HG02852 (cell line): ENCODE data around the gene HNRNPA2B1.
"Not testable (repeated sequence)": the region's sequence is repeated elsewhere in the genome, so short reads cannot be mapped to it uniquely, and the experiment has no call there.

Source experiments
- ATAC-seq: cut with Tn5 transposase; IDR thresholded peaks from one replicate; pipeline ENCODE4 v1.9.1; 2021; ENCODE audit warnings: mild to moderate bottlenecking, moderate library complexity; ENCODE audit not compliant: unreplicated experiment

The HNRNPA2B1 gene

DNA sequence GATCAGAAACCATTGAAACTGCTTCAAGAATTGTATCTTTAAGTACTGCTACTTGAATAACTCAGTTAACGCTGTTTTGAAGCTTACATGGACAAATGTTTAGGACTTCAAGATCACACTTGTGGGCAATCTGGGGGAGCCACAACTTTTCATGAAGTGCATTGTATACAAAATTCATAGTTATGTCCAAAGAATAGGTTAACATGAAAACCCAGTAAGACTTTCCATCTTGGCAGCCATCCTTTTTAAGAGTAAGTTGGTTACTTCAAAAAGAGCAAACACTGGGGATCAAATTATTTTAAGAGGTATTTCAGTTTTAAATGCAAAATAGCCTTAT lies 14.7 kb downstream of the HNRNPA2B1 start:
- no peak for ATAC-seq

- ATAC-seq: no peak
These were observed 15.3 kb downstream of the HNRNPA2B1 start for GRCh38 chr7:26185131-26185843.

GRCh38 chr7:26184281-26185101 lies 16.1 kb downstream of the HNRNPA2B1 start:
- not testable (repeated sequence) for ATAC-seq

GRCh38 chr7:26183545-26184280 lies 16.8 kb downstream of the HNRNPA2B1 start:
- no peak for ATAC-seq

GRCh38 chr7:26182706-26183105 lies 17.8 kb downstream of the HNRNPA2B1 start:
- ATAC-seq: no peak

GRCh38 chr7:26182283-26182682 lies 18.3 kb downstream of the HNRNPA2B1 start:
- no peak for ATAC-seq

DNA sequence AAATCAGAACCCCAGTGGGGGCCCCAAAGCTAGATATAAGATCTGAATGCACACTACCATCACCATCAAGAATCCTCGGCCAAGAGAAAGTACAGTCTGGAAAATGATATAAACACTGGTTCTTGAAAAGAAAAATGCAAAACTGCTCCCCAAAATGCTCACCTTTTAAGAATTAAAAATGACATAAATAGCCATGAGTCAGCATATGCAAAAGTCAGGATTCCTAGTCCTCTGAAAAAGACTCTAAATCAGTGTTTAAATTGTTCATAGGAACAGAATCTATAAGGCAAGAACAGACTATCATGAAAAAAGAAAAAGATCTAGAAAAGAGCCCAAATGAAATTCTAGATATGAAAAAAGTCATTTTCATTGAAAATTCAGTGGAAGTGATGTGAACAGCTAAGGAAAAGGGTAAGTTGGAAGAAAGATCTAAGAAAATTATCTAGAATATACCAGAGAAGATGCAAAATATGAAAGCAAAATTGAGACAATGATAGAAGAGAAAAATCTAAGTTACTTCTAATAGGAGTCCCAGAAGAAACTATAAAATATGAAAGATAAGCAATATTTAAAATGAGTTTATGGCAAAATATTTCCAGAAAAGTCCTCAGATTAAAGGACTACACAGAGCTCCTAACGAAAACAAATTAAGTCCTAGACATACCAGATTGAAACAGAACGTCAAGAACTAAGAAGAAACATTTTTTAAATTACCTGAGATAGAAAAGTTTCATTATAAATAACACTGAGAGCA lies 18.9 kb downstream of the HNRNPA2B1 start:
- no peak for ATAC-seq

DNA sequence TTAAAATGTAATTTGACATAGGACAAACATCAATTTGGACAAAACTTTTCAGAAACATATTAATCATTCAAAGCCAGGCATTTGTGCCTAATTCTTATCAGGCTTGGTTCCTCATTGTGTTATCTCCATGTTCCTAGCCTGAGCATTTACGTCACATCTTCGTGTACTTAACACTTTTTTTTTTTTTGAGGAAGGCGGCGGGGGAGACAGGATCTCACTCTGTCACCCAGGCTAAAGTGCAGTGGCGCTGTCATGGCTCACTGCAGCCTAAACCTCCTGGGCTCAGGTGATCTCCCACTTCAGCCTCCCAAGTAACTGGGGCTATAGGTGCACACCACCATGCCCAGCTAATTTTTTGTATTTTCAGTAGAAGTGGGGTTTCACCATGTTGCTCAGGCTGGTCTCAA lies 19.8 kb downstream of the HNRNPA2B1 start:
- ATAC-seq: no peak

DNA sequence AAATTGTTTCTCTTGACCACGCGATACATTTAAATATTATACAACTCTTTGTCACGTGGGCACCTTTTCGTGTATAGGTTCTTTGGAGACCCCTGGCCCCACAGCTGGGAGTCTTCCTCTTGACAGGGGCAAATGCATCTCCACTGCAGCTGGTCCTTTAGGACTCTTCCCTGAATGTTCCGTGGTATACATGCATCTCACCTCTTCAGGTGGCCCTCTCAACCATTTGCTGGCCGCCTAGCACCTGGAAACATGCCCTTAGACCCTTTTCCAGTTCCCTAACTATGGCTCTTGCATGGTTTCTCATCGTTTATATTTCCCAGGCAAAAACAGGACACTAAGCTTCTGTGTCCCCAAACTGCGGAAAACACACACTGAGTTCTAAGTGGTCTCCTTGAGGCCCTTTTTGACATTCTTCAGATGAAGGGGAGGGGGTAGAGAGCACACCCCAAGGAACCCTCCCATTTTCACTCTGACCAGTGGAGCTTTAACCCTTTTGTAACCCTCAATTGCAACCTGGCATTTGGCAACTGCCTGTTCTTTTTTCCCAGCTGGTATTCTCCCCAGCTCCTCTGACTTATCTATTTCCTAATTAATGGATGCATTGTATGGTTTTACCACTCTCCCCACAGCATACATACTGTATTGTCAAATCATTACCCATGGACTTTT lies 20.6 kb downstream of the HNRNPA2B1 start:
- ATAC-seq: no peak

DNA sequence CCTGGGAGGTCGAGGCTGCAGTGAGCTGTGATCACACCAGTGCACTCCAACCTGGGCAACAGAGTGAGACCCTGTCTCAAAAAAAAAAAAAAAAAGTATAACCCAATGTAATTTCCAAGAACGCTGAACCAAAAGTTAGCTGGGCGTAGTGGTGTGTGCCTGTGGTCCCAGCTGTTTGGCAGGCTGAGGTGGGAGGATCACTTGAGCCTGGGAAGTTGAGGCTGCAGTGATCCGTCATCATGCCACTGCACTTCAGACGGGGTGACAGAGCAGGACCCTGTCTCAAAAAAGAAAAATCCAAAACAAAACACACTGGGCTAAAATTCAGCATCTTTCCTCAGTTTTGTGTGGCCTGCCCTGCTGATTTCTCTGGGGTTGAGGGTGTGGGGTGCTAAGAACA lies 21.1 kb downstream of the HNRNPA2B1 start:
- no peak for ATAC-seq

DNA sequence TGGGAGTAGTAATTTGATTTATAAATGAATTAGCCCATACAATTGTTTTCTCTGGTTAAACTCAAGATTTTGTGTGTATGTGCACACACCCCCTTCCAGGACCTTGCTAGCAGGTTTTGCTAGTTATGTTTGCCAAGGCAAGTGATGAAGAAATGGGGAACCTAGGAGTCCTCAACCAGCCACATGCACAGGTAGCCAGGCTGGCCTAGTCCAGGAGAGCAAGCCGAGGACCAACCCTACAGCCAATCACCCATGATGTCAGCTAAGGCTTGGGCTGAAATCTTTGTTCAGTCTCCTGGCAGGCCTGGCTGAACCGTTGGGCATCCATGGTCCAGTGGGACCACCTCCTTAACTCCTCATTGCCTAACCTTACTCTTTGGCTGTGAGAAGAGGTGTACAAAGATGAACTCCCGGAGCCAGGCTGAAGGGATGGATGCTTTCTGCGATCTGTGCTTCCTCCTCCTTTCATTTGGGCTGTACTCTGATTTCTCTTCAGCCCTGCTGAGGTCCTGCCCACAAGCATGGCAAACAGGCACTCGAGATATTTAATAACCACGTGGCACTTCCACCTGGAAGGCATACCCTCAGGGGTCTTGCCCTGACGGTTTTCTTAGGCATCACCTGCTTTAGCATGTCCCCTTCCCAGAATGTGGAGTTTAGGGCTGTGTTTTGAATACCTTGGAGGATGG lies 22.1 kb downstream of the HNRNPA2B1 start:
- ATAC-seq: no peak

- not testable (repeated sequence) for ATAC-seq
These were observed 23.3 kb downstream of the HNRNPA2B1 start for GRCh38 chr7:26177269-26177668.

DNA sequence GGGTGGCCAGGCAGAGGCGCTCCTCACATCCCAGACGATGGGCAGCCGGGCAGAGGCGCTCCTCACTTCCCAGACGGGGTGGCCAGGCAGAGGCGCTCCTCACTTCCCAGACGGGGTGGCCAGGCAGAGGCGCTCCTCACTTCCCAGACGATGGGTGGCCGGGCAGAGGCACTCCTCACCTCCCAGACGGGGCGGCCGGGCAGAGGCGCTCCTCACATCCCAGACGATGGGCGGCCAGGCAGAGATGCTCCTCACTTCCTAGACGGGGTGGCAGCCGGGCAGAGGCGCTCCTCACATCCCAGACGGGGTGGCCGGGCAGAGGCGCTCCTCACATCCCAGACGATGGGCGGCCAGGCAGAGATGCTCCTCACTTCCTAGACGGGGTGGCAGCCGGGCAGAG lies 23.9 kb downstream of the HNRNPA2B1 start:
- not testable (repeated sequence) for ATAC-seq

GRCh38 chr7:26175903-26176302 lies 24.6 kb downstream of the HNRNPA2B1 start:
- ATAC-seq: not testable (repeated sequence)

DNA sequence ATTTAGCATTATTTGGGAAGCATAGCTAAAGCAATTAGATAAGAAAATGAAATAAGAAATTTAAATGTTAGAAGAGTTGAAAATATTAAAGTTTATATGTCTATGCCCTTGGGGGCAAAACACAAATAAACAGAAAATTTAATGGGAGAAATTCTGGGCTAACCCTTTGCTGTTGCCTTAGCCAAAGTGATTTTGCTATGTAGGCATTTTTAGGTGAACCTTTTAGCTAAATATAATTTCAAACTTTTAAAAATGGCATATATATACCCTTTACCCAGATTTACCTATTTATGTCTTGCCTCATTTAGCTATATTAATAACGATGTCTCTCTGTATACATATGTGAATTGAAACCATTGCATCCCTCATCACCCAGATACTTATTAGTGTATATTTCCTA lies 28.5 kb downstream of the HNRNPA2B1 start:
- no peak for ATAC-seq

- no peak for ATAC-seq
These were observed 28.9 kb downstream of the HNRNPA2B1 start for GRCh38 chr7:26171601-26172000.

GRCh38 chr7:26170663-26171062 lies 29.9 kb downstream of the HNRNPA2B1 start:
- no peak for ATAC-seq

- ATAC-seq: no peak
These were observed 31.3 kb downstream of the HNRNPA2B1 start for GRCh38 chr7:26169271-26169670.

- ATAC-seq: no peak
These were observed 32.0 kb downstream of the HNRNPA2B1 start for GRCh38 chr7:26168458-26169023.
